GM10248 (cell line): Measurements from ENCODE around the gene OLA1.

ENCODE experiments used
- CTCF ChIA-PET: fragments of 300-600 bp; sonication (Branson Sonifier 250); formaldehyde crosslinking; extraction: SDS; loops from one replicate; lab custom pipeline; 2021; ENCODE audit warnings: antibody characterized with exemption; lab: Yijun Ruan, JAX
- POLR2A ChIA-PET: fragments of 350-650 bp; sonication (Branson Sonifier 250); formaldehyde crosslinking; extraction: SDS; loops from one replicate; lab custom pipeline; 2020; ENCODE audit warnings: antibody characterized with exemption; lab: Yijun Ruan, JAX
- DNase-seq: peaks from one replicate; pipeline ENCODE4 v3.0.0; 2012; ENCODE audit errors: extremely low spot score
- CTCF ChIP-seq: IDR thresholded peaks from 2 replicates; pipeline ENCODE4 v1.5.1; 2012; ENCODE audit warnings: mild to moderate bottlenecking, low read depth; ENCODE audit errors: extremely low read depth, missing control alignments, control extremely low read depth

OLA1 gene

GRCh38 chr2:174208026-174208425 lies 40.3 kb downstream of the OLA1 start:
- ChIA-PET CTCF (interaction anchor here (1.6 to 2.6 kb wide), 2 partner anchors 11 to 12 kb away, joined by 5 to 11 read pairs; no protein-coding TSS in a partner anchor), POLR2A (no interaction called here)
- TF ChIP-seq CTCF: no peak
- no peak for DNase-seq

- TF ChIP-seq CTCF: no peak
- DNase-seq: no peak
- CTCF ChIA-PET: interaction anchor here (0.7 to 1.6 kb wide), 3 partner anchors 9 to 49 kb away, joined by 3 to 6 read pairs (median 4); no protein-coding TSS in a partner anchor
- POLR2A ChIA-PET: no interaction called here
These were observed 42.8 kb downstream of the OLA1 start for GRCh38 chr2:174205562-174205961.

- ChIA-PET CTCF (interaction anchor here (1.5 kb wide), 1 partner anchor 11 kb away, joined by 5 read pairs; no protein-coding TSS in a partner anchor), POLR2A (interaction anchor here (0.6 kb wide), 1 partner anchor 17 kb away, joined by 5 read pairs; no protein-coding TSS in a partner anchor)
- no peak for DNase-seq
- TF ChIP-seq CTCF: no peak
These were observed 46.1 kb downstream of the OLA1 start for GRCh38 chr2:174202188-174202587.

- ChIA-PET CTCF (no interaction called here), POLR2A (no interaction called here)
- no peak for TF ChIP-seq CTCF
- DNase-seq: no peak
These were observed 49.3 kb downstream of the OLA1 start for GRCh38 chr2:174198846-174199564.

GRCh38 chr2:174195253-174195652 lies 53.1 kb downstream of the OLA1 start:
- ChIA-PET CTCF (no interaction called here), POLR2A (no interaction called here)
- DNase-seq: no peak
- no peak for TF ChIP-seq CTCF

GRCh38 chr2:174193737-174194136 lies 54.6 kb downstream of the OLA1 start:
- DNase-seq: no peak
- ChIA-PET CTCF (interaction anchor here (1.3 to 1.8 kb wide), 2 partner anchors 11 to 15 kb away, joined by 4 to 6 read pairs; no protein-coding TSS in a partner anchor), POLR2A (no interaction called here)
- no peak for TF ChIP-seq CTCF
